HFF-Myc (cell line): Measurements from ENCODE around the gene TSSK6.

Experiments
- DNase-seq: peaks from one replicate; pipeline ENCODE4 v3.0.0-alpha.2; 2011; ENCODE audit warnings: low read depth; ENCODE audit errors: extremely low read depth
- H3K4me3 ChIP-seq: replicated peaks from 2 replicates; pipeline ENCODE4 v1.5.1; 2011; ENCODE audit warnings: low read depth, mild to moderate bottlenecking, control low read depth, low read length
- CTCF ChIP-seq: IDR thresholded peaks from 2 replicates; pipeline ENCODE4 v1.5.1; 2012; ENCODE audit warnings: mild to moderate bottlenecking, low read depth, low read length, control low read depth; ENCODE audit errors: missing control alignments

Gene TSSK6

GRCh38 chr19:19514881-19515641 is at the start of gene TSSK6:
TSS of gene TSSK6 (minus strand) at chr19:19515548. CDS start at chr19:19515427, 121 bp downstream.
- TF ChIP-seq CTCF: no peak
- DNase-seq: no peak
- H3K4me3 ChIP-seq: peak within 1 kb of the TSS; percentile 95

DNA sequence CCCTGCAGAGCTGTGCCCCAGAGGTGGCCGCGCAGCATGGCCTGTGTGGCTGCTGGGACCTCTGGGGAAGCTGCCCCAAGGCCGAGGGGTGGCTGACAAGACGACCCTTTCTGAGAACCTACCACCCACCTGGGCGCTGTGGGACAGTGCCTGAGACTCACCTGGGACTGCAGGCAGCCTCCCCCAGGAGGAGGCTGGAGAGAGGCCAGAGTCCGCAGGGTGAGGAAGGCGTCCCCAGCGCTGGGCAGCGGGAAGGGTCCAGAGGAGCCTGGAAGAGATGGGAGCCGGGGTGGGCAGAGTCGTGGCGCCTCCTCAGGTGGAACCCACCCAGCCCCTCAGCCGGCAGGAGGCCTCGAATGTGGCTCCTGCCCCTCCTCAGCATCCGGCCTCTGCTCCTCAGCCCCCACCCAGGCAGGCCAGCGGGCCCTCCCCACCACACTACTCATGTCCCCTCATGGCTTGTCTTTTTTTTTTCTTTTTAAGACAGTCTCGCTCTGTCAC is 48.0 kb upstream of the TSSK6 start:
- no peak for TF ChIP-seq CTCF
- no peak for DNase-seq
- H3K4me3 ChIP-seq: no peak overlapping the region

DNA sequence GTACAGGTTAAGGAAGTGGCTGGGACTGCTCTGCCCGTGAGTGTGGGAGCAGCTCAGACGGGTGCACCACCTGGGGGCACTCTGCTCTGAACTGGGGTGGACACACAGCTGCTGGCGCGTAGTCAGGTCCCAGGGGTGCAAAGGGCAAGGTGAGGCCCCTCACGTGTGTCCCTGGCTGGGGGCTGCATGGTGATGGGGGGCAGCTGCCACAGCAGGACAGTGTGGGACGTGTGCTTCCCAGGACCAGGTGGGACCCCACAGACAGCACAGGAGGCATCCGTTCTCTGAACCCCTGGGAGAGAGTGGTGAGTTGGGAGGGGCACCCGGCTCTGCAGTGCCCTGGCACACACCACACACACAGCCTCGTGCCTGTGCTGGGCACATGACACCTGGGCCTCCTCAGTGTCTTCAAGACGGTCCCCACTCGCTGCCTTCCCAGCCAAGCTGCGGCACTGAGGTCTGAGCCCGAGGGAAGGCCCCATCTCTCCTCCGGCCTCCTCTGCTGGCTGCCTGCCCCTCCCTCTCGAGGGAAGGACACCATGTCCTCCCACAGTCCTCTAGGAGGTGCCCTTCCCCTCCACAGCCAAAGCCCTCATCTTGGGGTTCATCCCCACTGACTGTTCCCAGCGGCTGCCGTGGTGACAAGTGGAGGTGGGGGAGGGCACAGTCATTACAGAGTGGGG is 47.5 kb upstream of the TSSK6 start:
- TF ChIP-seq CTCF: no peak

GRCh38 chr19:19561946-19562664 is 46.8 kb upstream of the TSSK6 start:
- H3K4me3 ChIP-seq: no peak overlapping the region
- no peak for TF ChIP-seq CTCF
- no peak for DNase-seq

More for the DNA sequence above, 47.5 kb upstream of the TSSK6 start:
- DNase-seq: no peak
- H3K4me3 ChIP-seq: no peak overlapping the region

GRCh38 chr19:19559931-19560330 is 44.6 kb upstream of the TSSK6 start:
- H3K4me3 ChIP-seq: no peak overlapping the region
- no peak for DNase-seq
- no peak for TF ChIP-seq CTCF

GRCh38 chr19:19558636-19559035 is 43.3 kb upstream of the TSSK6 start:
- no peak overlapping the region for H3K4me3 ChIP-seq
- no peak for TF ChIP-seq CTCF
- DNase-seq: no peak
